ENCODE data around the gene SV2C.
"Not testable (repeated sequence)": the region's sequence is repeated elsewhere in the genome, so short reads cannot be mapped to it uniquely, and the experiment has no call there.

SV2C gene

DNA sequence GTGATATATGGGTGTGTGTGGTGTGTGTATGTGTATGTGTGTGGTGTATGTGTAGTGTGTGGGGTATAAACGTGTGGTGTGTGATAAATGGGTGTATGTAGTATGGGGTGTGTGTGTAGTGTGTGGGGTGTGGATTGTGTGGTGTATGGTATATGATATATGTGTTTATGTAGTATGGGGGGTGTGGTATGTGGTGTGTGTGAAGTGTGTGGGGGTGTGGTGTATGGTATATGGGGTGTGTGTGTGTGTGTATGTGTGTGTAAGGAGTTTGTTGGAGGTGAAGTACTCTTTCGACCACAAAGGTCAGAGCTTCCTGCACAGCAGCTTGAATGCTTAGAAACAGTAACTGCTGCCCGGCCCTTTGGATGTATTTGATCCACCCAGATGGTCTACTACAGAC is 174.7 kb downstream of the SV2C start:
- DNase-seq, result no peak

DNA sequence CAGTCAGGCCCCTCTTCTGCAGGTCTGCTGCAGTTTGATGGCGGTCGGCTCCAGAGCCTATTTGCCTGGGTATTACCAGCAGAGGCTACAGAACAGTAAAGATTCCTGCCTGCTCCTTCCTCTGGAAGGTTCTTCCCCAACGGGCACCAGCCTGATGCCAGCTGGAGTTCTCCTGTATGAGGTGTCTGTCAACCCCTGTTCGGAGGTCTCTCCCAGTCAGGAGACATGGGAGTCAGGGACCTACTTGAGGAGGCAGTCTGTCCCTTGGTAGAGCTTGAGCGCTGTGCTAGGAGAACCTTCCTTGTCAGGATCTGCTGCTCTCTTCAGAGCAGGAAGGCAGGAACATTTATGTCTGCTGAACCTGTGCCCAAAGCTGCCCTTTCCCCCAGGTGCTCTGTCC is 181.5 kb downstream of the SV2C start:
- DNase-seq, result no peak

DNA sequence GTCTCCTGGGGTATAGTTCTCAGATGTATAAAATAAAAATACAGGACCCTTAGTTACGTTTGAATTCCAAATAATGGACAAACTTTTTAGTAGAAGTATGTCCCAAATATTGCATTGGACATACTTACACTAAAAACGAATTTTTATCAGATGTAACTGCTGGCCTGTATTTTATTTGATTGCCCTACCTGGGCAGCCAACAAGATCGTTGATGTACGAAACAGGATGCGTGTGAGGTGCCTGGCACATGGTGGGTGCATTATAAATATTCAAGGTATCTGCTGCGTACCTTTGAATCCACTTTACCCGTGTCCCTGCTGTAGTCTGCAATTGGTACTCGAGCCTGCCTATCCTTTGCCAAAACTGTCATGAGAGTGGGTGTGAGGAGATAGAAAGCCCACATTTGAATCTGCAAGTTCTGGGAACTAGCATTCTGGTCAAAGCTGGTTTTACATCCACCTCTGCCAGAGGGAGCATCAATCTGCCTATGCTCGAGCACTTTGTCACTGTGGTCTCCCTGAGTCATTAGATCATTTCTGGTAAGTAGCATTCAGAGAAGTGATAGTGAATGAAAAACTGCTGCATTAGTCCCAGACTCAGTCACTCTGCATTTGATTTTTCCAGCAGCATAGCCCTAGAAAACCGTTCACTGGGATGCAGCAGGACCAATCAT is 186.2 kb downstream of the SV2C start:
- DNase-seq, result peak; percentile 58

DNA sequence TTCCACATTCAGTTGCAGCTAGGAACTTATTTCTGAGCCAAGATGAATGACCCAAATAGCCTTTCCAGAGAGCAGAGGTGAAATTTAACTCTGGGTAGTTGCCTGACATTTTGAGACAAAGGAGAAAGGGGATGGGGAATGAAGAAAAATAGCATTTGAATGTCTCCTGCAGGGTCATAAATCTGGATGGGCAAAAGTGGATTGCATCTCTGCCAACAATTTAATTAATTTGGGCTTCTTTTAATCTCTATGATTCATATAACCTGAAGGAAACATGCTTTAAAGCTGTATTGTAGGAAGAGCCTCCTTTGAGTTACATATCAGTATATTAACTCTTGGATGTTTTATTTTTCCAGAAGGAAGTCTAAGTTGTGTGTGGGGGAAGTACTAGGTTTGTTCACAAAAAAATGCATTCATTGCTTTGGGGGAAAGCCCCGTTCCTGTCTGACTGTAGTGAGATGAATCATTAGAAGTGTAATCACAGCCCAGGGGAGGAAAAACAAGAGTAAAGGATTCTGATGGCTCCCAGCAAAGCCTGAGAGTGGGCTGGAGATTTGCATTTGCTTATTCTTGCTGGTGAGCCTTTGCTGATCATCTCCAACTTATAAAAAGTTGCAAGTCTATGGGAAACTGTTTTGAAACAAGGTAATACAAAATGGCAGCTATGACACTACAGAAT is 186.9 kb downstream of the SV2C start:
- peak; percentile 51 for DNase-seq

DNA sequence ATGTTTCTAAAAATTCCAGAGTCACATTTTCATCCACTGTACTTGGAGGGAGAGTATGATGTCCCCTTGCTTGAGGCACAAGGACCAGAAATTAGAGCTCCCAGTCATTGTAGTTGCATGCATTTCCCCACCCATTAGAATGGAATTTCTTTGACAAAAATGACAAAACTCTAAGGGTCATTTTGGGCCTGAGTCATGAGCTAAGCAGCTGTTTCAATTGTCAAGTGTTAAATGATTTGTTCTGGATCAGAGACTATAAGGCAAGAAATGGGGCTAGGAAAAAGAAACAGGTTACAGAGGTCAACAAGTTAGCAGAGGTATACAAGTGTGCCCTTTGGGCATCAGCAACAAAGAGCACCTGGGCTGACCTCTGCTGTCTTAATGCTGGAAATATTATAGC is 188.7 kb downstream of the SV2C start:
- DNase-seq, result no peak

DNA sequence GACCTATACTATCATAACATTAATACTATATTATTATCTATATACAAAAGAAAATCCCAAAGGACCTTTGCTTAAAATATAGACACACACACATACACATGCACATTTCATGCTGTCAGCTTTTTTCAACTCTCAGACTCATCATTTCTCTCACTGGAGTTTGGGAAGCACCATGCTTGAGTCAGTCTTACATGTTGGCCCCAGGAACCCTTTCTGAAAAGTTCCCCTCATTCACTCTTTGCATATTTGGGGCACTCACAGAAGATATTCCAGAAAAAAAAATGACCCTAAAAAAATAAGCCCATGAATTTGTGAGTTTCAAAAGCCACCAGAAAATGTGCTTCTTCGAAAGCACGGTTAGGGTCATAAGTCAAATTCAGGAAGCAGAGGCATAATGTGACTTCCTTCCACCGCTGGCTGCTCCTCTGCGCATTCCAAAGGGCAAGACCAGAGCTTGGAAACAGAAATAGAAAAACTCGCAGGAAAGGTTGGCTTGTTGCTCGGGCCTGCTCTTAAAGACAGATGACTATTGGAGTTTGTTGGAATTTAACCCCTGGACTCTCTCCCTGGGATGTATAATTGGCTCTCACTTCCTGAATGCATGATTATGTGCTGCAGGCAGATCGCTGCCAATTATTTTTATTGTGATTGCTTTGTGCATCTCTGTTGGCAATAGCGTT is 190.2 kb downstream of the SV2C start:
- no peak for DNase-seq

DNA sequence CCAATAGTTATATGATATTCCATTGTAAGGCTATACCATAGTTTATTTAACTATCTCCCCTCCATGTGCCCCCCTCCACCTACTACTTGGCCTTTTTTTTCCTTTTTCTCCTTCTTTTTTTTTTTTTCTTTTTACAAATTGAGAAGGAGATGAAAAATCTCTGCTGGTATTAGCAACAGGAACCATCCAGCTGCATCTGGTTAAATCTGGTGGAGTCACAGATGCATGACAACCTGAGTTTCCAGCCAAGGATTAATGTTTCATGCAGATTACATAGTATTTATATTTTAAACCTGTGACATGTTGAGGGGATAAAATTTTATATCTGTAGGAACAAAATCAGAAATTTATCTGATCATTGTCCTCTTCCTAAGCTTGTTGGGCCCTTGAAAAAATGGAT is 191.4 kb downstream of the SV2C start:
- DNase-seq, result no peak

DNA sequence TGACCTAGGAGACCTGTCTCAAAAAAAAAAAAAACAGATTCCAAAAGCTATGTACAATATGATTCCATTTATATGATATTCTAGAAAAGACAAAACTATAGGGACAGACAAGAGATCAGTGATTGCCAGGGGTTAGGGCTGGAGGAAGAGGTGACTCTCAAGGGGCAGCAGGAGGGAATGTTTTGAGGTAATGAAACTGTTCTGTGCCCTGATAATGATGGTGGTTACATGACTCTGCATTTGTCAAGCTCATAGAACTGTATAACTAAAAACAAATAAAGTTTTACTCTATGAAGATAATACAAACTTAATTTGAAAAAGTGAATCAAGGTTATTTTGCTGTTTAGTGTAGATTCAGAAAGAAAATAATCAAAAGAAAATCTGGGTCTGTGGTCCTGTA is 194.6 kb downstream of the SV2C start:
- no peak for DNase-seq

DNA sequence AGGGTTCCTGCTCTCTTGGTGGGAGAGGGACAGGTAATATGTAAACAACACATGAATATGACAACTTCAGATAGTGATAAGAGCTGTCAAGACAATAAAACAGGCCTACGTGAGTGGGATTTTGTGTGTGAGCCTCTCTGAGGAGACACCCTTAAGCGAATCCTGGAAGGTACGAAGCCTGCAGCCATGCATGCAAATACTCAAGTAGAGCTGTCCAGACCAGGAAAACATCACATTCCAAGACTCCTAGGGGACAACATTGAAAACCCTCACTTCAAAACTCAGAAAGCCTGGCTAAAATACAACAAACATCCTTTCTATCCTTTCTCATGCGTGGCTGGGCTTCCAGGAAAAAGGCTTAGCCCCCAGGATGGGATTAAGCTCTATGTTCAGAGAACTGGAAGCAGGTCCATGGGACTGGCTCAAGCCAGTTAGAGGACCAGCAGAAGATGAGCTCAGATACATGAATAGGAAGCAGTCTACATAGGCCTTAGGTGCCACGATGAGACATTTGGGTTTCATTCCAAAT is 195.1 kb downstream of the SV2C start:
- no peak for DNase-seq

DNA sequence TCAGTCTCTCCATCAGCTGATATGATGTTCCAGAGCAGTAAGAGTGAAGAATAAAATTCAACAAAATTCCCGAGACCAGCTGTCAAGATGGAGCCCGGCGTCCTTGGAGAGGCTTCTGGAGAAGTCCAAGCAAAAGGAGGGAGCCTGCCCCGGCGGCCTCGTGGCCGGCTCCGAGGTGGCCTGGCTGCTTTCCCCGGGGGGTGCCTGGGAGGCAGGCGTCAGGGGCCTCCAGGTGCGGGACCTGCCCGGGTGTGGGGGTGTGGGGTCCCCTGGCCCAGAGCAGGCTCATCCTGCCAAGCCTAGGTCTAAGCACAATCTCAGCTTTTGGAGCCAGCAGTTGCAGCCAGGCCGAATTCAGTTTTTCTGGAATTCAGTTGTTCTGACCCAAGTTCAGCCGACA is 197.3 kb downstream of the SV2C start:
- no peak for DNase-seq

DNA sequence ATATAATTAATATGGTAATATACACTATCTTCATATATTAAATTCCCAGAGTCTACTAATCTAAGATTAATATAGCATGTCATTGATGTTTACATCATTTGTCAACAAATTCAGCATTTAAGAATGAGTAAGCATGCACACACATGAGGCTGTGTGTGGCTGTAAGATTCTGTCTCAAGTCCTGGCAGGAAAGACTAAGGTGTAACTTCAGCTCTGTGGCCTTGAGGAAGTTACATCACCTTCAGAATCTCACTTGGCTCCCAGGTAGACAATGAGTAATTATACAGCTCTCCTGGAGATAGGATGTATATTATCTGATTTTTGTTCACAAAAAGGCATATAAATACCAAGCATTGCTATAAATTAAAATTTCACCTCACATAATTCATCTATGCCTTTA is 200.5 kb downstream of the SV2C start:
- no peak for DNase-seq

DNA sequence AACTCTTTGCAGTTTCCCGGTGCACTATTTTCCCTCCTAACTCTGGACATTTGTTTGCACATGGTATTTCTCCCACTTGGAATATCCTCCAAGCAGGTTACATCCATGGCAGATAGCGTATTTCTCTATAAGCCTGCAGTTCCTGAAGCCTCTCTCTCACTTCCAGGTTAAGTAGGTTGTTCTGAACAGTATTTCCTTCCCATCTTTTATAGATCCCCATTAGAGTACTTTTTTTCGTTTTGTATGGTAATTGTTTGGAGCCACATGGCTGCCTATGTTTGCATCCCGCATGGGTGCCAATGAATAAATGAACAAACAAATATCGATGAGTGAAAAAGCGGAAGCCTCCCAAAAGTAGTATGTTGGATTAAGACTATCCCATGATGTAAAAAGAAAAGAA is 206.5 kb downstream of the SV2C start:
- no peak for DNase-seq

DNA sequence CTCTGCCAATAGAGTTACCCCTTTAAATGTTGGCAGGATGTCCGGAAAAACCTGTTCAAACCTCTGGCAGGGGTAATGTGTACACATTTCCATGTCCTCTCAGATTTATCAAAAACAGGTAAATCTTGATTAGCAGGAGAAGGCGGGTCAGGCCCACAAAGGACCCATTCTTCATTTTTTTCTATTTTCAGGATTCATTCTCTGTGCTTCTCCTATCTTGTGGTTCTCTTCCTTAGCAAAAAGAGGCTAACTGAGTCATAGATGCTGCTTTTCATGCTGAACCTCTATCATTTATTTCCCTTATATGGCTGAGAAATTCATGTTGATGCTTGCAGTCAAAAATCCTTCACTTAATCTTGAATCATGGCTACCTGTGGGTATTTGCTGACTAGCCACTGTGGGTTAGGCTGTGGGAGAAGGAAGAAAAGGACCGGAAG is 207.2 kb downstream of the SV2C start:
- DNase-seq, result no peak

DNA sequence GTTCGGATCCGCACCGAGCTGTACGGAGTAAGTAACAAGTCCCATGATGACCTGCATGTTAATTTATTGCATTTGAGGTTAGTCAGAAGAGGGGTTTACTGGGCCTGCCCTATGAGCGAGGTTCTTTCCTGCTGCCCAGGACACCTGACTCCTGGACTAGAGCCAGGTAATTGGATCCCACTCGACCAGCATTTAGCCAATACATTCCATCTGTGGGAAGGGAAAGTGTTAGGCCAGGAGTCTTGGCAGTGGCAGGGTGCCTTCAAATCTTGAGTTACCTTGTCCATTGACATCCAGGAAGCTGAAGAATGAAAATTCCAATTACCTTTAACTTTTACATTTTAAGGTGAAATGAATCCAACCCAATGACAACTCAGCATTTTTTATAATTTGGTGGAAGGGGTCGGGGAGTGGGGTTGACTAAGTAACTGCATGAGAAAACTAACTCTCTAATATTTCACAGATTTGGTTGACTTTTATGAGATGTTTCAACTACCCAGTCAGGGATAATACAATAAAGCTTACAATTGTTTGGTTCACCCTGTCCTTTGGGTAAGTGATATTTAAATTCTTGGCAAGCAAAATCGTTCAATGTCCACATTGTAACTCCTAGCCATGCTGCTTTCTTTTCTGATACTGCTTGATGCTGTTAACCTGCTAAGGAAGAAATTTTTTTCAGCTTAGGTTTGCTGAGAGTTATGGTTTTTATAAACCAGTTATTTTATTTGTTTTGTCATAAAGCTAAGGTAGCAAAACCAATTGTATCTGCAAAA is 208.3 kb downstream of the SV2C start:
- DNase-seq, result no peak

DNA sequence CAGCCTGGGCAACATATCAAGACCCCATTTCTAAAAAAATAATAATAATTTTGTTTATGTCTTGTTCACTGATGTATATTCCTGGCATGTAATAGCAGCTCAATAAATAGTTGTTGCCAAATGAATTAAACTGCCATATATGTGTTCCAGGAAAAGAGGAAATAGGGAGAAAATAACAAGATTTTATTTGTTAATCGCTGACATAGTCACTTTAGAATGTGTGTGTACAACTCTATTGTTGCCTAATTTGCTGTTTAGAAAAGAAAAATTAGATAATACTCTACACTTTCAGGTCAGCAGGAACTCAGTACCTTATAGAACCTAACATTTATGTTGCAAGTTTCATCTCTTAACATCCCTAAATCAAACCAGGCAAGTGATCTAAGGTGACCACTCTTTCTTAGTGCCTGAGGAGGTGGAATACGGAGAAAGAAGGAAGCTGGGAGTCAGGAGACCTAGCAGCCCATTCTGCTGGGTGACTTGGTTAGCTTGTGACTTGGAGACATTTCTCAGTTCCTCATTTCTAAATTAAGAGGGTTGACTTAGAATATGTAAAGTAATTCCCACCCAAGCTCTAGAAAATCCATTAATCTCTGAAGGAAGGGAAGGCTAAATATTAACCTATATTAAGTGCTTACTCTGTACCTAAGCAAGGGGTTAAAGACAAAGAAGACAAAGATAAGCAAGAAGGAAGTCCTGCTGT is 209.6 kb downstream of the SV2C start:
- no peak for DNase-seq

DNA sequence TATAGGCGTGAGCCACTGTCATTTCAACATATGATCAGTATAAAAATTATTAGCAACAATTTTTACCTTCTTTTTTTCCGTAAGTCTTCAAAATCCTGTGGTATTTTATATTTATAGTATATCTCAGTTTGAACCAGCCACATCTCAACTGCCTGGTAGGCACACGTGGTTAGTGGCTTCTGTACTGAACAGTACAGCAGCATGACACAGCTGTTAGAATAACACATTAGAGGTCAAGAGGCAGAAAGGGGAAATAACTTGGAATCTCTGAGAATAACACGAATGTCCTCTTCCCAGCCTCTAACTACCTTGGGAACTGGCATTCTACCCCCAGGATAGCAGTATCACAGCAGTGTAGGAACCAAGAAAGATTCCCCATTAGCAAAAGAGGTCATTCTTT is 211.4 kb downstream of the SV2C start:
- DNase-seq, result no peak

DNA sequence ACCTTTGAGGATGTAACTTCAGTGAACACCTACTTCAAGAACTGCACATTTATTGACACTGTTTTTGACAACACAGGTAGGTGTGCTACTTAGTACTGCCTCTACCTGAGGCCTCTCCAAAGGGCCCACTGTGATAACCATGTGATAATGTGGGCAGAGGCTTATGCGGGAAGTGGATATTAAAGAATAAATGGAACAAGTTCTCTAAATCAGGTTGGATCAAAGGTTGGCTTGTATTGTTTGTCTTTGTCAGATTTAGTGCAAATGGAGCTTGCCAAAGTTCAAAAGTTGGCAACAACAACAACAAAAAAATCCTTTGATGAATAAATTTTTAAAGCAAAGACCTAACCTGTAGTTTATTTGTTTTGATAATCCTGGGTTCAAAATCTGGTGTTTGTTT is 215.7 kb downstream of the SV2C start:
- no peak for DNase-seq

DNA sequence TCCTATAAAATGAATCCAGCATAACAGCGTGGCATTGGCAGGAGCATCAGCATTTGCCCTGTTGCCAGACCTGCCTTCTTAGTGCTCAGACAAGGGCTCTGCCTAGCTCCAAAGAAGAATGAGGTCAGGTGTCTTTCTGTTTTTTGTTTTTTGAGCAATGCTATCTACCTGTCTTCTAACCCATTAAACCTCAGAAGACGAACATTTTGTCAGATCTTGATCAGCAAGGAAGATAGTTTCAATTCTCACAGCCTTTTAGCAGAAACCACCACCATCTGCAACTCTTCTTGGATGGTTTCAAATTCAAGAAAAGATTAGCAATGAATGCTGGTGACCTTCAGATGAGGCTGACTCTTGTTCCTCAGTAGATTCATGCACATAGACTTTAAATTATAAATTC is 216.4 kb downstream of the SV2C start:
- no peak for DNase-seq

DNA sequence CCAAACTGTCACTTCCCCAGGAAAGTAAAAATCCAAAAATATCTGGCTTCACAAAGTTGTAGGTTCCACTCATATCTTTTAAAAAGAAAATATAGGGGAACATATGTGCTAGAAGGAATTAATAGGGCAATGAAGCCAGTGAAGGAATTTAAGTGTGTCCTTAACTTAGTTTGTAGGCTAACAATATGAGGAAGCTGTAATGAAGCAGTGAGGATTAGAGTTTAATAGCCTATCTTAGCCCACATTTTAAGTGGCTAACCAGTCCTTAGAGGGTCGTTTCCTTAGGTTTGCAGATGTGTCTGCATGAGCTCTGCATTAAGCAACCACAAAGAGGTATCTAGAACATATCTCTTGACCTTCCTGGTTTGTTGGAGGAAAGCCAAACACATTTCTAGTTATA is 218.7 kb downstream of the SV2C start:
- not testable (repeated sequence) for DNase-seq

DNA sequence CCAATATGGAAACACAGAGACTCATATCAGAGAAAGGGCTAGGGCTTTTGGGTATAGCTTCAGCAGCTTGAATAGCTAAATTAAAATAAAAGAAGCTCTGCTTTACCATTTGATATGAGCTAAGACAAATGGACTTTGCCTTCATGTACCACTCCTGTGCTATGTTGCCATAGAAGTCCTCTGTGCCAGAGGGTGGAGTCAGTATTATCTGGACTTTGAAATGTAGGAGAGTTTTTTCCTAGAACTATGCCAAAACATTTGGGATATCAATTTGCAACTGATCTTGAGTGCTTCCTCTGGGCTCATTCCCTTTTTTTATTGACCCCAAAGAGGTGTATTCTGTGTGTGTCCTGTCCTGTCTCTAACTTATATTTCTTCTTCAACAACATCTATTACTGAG is 219.5 kb downstream of the SV2C start:
- DNase-seq, result not testable (repeated sequence)

DNA sequence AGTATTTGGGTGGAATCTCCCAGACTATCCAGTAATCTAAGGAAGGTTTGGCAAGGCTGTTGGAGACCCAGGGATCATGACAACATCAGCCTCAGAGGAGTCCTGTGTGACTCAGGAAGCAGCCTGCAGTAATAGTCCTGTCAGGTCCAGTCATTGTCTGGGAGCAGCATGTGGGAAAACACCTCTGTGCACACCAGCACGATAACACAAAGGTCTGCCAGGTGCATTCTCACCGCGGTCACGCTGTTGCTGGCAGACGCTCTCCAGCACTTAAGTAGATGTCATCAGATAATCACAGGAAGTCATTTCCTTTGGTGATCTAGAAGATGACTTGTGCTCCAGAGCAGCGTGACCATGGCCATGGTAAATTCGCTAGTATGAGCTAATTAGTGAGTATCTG is 220.7 kb downstream of the SV2C start:
- DNase-seq, result peak; percentile 28

DNA sequence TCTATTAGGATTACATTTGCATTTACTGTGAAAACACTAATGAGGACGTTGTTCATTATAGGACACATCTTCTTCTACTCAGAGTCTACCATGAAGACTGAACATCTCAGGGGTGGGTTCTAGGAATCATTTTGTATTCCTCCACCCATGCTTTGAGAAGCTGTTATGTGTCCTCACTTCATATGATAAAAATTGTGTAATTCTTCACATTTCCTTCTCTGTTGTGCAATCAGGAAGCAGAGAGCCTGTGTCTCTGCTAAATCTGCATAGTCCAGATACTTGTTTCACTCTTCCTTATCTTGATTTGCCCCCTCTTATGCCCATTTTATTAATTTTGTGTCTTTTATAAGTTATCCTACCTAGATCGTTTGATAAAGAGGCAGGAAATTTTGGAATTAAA is 222.1 kb downstream of the SV2C start:
- no peak for DNase-seq

DNA sequence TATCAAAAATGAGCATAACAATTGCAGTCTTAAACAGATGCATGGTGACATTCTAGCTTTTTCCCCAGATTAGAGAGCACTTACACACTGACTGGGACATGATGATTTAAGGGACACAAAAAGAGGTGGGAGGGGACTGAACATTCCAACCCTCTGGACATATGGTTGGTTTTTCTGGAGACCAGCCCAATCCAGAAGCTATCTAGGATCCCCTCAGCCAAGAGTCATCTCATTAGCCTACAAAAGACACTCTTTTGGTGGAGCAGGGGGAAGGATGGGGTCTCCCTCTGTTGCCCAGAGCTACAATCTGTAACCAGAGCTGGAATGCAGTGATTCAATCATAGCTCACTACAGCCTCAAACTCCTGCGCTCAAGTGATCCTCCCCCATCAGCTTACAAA is 222.6 kb downstream of the SV2C start:
- DNase-seq, result no peak
